ENCODE measurements around the gene RSF1.

RSF1 gene

GRCh38 chr11:77791301-77791700, 29.2 kb downstream of the RSF1 start:
- no peak for TF ChIP-seq EZH2phosphoT487 (IDR thresholded peaks at IDR 0.05; ENCODE audit: low read depth)
- no peak for TF ChIP-seq CTCF (IDR thresholded peaks at IDR 0.05; ENCODE audit: low read depth, low read length)
- no peaks in the 10 kb centered on the region for H3K27me3 ChIP-seq (ENCODE audit: low read depth, low read length)
- H3K9ac ChIP-seq (ENCODE audit: low read length), result no peak overlapping the region
- H4K20me1 ChIP-seq (ENCODE audit: insufficient read depth, low read length), result peaks cover 95% of the 10 kb centered on the region
- H3K9me3 ChIP-seq (ENCODE audit: insufficient read depth, low read length), result peaks cover 3% of the 10 kb centered on the region; the same call in 1 of the 2 replicates
- H3K27ac ChIP-seq (ENCODE audit: low read length), result no peak overlapping the region
- no peak overlapping the region for H2AFZ ChIP-seq (ENCODE audit: low read depth, low read length)
- no peak overlapping the region for H3K4me2 ChIP-seq (ENCODE audit: low read length)
- no peak overlapping the region for H3K4me3 ChIP-seq (ENCODE audit: low read length)
- peaks cover 20% of the 10 kb centered on the region for H3K36me3 ChIP-seq (replicated peaks; ENCODE audit: low read depth, low read length)
- H3K79me2 ChIP-seq (ENCODE audit: low read length), result peaks cover 98% of the 10 kb centered on the region
- no peaks in the 10 kb centered on the region for H3K4me1 ChIP-seq (ENCODE audit: low read length)

GRCh38 chr11:77789731-77790476, 30.6 kb downstream of the RSF1 start:
- Histone ChIP-seq H3K79me2 (ENCODE audit: low read length) (peaks cover 91% of the 10 kb centered on the region), H4K20me1 (ENCODE audit: insufficient read depth, low read length) (peaks cover 88% of the 10 kb centered on the region), H3K4me2 (ENCODE audit: low read length) (no peak overlapping the region), H3K27me3 (ENCODE audit: low read depth, low read length) (no peaks in the 10 kb centered on the region), H3K4me3 (ENCODE audit: low read length) (no peak overlapping the region), H3K27ac (ENCODE audit: low read length) (no peak overlapping the region), H3K9ac (ENCODE audit: low read length) (no peak overlapping the region), H3K4me1 (ENCODE audit: low read length) (peaks cover 1% of the 10 kb centered on the region), H3K36me3 (replicated peaks; ENCODE audit: low read depth, low read length) (peaks cover 20% of the 10 kb centered on the region), H2AFZ (ENCODE audit: low read depth, low read length) (no peak overlapping the region), H3K9me3 (ENCODE audit: insufficient read depth, low read length) (peaks cover 3% of the 10 kb centered on the region; the same call in 1 of the 2 replicates)
- TF ChIP-seq CTCF (IDR thresholded peaks at IDR 0.05; ENCODE audit: low read depth, low read length) (no peak; the same call in 1 of the 2 replicates), EZH2phosphoT487 (IDR thresholded peaks at IDR 0.05; ENCODE audit: low read depth) (no peak)

GRCh38 chr11:77789061-77789730, 31.3 kb downstream of the RSF1 start:
- H3K79me2 ChIP-seq (ENCODE audit: low read length), result peaks cover 90% of the 10 kb centered on the region
- no peak overlapping the region for H3K4me3 ChIP-seq (ENCODE audit: low read length)
- H3K9me3 ChIP-seq (ENCODE audit: insufficient read depth, low read length), result peaks cover 3% of the 10 kb centered on the region; the same call in 1 of the 2 replicates
- no peak overlapping the region for H3K27ac ChIP-seq (ENCODE audit: low read length)
- H3K4me2 ChIP-seq (ENCODE audit: low read length), result no peak overlapping the region
- TF ChIP-seq EZH2phosphoT487 (IDR thresholded peaks at IDR 0.05; ENCODE audit: low read depth) (no peak), CTCF (IDR thresholded peaks at IDR 0.05; ENCODE audit: low read depth, low read length) (no peak)
- peaks cover 89% of the 10 kb centered on the region for H4K20me1 ChIP-seq (ENCODE audit: insufficient read depth, low read length)
- H3K27me3 ChIP-seq (ENCODE audit: low read depth, low read length), result no peaks in the 10 kb centered on the region
- no peak overlapping the region for H3K9ac ChIP-seq (ENCODE audit: low read length)
- H3K36me3 ChIP-seq (replicated peaks; ENCODE audit: low read depth, low read length), result peaks cover 20% of the 10 kb centered on the region
- H2AFZ ChIP-seq (ENCODE audit: low read depth, low read length), result no peak overlapping the region
- H3K4me1 ChIP-seq (ENCODE audit: low read length), result peaks cover 8% of the 10 kb centered on the region

- Histone ChIP-seq H4K20me1 (ENCODE audit: insufficient read depth, low read length) (peaks cover 90% of the 10 kb centered on the region), H3K4me1 (ENCODE audit: low read length) (peaks cover 24% of the 10 kb centered on the region), H2AFZ (ENCODE audit: low read depth, low read length) (no peak overlapping the region), H3K27ac (ENCODE audit: low read length) (no peak overlapping the region), H3K4me2 (ENCODE audit: low read length) (no peak overlapping the region), H3K9ac (ENCODE audit: low read length) (no peak overlapping the region), H3K36me3 (replicated peaks; ENCODE audit: low read depth, low read length) (peaks cover 2% of the 10 kb centered on the region), H3K9me3 (ENCODE audit: insufficient read depth, low read length) (no peaks in the 10 kb centered on the region), H3K27me3 (ENCODE audit: low read depth, low read length) (no peaks in the 10 kb centered on the region), H3K4me3 (ENCODE audit: low read length) (no peak overlapping the region), H3K79me2 (ENCODE audit: low read length) (peaks cover 81% of the 10 kb centered on the region)
- TF ChIP-seq CTCF (IDR thresholded peaks at IDR 0.05; ENCODE audit: low read depth, low read length) (no peak), EZH2phosphoT487 (IDR thresholded peaks at IDR 0.05; ENCODE audit: low read depth) (no peak)
Observed at GRCh38 chr11:77784572-77784971, 36.0 kb downstream of the RSF1 start.

Measured in OCI-LY3 (cell line).